ENCODE measurements around the gene GGT7.
"Not testable (repeated sequence)": the region's sequence is repeated elsewhere in the genome, so short reads cannot be mapped to it uniquely, and the experiment has no call there.

GGT7 gene, protein sequence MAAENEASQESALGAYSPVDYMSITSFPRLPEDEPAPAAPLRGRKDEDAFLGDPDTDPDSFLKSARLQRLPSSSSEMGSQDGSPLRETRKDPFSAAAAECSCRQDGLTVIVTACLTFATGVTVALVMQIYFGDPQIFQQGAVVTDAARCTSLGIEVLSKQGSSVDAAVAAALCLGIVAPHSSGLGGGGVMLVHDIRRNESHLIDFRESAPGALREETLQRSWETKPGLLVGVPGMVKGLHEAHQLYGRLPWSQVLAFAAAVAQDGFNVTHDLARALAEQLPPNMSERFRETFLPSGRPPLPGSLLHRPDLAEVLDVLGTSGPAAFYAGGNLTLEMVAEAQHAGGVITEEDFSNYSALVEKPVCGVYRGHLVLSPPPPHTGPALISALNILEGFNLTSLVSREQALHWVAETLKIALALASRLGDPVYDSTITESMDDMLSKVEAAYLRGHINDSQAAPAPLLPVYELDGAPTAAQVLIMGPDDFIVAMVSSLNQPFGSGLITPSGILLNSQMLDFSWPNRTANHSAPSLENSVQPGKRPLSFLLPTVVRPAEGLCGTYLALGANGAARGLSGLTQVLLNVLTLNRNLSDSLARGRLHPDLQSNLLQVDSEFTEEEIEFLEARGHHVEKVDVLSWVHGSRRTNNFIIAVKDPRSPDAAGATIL

DNA sequence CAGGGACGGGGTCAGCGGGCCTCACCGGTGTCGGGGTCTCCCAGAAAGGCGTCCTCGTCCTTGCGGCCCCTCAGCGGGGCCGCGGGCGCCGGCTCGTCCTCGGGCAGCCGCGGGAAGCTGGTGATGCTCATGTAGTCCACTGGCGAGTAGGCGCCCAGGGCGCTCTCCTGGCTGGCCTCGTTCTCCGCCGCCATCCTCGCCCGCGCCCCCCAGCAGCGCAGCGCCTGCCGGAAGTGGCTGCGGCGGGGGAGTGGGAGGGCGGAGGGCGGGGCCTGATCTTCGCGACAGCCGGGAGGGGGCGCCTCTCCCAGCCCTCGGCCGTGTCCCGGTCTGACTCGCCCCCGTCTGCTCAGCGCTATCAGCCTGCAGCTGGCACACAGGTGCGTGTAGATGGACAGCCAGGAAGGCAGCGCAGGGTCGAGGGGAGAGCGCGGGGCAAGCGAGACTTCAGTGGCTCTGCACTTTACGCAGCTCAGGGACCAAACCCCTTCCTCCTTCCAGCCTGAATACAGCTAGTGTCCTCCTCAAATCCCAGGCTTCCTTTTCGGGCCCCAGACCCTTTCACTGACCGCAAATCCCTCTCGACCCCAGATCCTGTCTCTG, at the start of gene GGT7:
TSS of gene GGT7 (minus strand) at position 235 of the 603 bp plus-strand sequence. CDS start at position 194, 41 bp downstream.
- FAIRE-seq = no peak

DNA sequence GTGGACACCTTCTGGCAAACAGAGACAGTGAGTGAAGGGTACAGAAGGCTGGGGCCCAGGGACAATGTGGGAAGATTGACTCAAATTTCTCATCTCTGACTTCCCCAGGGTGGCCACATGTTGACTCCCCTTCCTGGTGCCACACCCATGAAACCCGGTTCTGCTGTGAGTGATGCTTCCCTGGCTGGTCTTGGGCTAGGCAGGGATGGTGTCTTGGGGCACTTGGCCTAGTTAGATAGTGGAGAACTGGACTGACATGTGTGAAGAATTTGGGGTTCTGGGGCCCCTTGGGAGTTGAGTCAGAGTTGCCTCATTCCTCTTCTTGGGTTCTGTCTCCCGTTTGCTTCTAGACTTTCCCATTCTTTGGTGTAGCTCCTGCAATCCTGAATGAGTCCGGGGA, 48.8 kb upstream of the GGT7 start:
- no peak for FAIRE-seq

DNA sequence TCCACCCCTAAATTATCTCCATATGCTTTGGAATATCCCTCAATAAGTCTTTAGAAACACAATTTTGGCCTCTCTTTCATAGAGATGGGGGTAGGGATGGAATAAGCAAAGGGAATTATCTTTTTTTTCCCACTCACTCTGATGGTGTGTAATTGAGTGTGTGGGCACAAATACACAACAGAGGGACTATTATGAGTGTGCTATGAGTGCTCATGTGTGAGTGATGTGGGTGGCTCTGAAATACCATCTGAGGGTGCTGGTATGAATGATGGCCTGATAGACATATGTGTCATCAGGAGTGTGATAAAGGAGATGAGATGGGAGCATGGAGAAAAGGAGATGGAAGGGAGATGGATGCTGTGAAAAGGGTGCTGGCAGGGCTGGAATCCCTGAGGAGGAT, 47.4 kb upstream of the GGT7 start:
- no peak for FAIRE-seq

DNA sequence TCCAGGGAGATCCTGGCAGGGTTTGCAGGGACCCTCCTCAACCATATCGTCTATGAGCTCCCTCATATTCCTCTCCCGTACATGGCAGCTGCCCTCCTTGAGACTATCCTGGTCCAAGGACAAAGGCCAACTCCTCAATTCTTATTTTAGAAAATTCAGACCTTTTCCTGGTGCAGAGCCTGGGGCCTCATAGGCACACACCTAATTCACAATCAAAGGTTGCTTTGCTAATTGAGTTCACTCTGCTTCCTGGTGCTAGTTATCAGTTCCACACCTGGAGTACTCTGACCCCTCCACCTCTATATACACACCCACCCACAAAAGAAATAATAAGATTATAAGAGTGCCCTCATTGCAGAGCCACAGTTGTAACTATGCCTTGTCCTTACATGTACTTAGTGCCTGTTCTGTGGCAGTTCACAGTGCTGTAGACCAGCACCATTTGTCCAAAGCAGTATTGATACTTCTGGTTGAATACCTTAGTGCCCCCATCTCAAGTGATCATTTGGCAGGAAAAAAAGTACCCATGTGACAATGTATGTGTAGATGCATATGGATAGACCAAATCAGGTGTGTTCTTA, 44.2 kb upstream of the GGT7 start:
- no peak for FAIRE-seq

DNA sequence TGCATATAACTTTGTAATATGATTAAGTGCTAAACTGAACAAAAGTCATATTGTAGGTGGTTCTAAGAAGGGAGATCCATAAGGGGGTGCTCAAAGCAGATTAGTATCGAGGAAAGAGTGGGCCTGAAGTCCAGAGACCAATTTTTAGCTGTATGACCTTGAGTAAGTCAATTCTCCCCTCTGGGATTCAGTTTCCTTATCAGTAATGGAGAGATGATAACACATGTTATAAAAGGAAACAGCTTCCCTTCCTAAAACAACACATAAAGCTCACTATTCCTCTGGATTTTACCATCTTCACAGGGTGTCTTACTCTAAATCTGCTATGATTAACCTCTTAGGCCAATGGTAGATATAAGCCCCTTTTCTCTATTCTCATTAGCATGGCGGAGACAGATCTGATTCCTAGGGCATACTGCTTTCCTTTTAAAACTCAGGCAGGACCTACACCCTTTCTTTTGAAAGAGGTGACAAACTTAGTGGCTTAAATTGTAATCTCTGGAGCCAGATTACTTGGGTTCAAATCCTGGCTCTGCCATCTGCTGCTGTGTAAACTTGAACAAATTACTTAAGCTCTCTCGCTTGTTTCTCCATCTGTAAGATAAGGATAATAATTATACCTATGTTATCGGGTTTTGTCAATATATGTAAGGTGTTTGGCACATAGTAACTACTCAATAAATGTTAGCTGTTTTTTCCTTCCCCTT, 43.2 kb upstream of the GGT7 start:
- no peak for FAIRE-seq

DNA sequence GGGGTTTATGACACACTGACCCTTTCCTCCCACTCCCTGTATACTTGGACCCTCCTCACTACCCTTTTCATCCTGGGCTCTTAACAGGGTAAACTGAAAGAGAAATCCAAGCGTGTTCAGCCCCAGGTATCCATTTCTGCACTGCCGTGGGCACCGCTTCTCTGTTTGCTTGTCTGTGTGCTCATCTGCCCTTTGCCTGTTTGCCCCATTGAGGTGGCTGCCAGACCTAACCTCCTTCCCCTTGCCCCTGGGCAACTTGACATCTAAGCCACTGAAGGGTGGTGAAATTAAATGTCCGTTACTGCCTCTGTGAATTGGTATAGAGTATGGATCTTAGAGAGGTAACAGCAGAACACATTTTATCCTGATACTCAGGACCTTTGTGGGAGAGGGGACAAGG, 42.5 kb upstream of the GGT7 start:
- FAIRE-seq = no peak

DNA sequence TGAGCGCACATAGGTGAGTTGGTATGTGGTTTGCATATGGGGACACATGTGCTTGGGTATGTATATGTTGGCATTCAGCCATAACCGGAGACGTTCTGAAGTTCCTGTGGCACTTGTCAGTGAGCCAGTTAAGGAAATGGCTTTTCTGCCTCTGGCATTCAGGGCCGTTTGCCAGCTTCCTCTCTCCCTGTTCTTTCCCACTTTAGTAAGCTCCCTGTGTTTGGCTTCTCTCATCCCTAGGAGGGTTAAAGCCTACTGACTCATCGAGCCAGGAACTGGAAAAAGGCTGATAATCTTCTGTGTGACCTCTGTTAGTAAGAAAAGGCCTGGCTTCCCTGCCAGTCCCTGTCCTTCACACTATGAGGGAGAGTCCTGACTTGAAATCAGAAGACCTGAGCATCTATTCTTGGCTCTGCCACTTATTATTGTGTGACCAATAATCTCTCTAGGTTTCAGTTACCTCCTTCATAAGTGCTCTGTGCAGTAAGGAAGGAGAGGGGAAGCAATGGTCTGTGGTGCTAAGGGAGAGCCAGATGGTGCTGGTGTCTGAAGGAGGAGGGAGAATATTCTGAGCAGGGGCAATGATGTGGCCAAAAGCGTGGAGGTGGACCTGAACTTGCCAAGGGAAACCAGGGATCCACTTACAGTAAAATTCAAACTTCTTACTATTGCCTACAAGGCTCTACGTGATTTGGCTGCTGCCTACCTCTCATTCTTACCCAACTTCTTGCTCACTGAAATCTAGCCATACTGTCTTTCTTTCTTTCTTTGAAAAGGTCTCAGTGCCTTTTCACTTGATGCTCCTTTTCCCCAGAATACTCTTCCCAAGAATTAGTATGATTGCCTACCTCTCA, 35.2 kb upstream of the GGT7 start:
- no peak for FAIRE-seq

DNA sequence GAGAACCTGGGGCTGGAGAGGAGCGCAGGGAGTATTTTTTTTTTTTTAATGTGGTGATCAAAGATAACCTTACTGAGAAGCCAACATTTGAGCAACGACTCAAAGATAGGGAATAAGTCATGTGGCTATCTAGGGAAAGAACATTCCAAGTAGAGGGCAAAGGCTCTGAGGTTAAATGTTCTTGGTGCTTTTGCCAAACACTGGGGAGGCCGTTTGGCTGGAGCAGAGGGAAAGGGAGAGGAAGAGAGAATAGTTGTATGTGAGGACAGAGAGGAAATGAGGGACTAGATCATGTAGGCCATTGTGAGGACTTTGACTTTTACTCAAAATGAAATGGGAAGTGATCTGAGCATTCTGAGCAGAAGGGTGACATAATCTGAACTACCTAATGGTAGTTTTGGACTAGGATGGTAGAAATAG, 31.6 kb upstream of the GGT7 start:
- no peak for FAIRE-seq

DNA sequence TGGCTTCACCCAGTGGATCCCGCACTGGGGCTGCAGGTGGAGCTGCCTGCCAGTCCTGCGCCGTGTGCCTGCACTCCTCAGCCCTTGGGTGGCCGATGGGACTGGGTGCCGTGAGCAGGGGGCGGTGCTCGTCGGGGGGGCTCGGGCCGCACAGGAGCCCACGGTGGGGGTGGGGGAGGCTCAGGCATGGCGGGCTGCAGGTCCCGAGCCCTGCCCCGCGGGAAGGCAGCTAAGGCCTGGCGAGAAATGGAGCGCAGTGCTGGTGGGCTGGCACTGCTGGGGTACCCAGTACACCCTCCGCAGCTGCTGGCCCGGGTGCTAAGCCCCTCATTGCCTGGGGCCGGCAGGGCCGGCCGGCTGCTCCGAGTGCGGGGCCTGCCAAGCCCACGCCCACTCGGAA, 26.1 kb upstream of the GGT7 start:
- FAIRE-seq = not testable (repeated sequence)

DNA sequence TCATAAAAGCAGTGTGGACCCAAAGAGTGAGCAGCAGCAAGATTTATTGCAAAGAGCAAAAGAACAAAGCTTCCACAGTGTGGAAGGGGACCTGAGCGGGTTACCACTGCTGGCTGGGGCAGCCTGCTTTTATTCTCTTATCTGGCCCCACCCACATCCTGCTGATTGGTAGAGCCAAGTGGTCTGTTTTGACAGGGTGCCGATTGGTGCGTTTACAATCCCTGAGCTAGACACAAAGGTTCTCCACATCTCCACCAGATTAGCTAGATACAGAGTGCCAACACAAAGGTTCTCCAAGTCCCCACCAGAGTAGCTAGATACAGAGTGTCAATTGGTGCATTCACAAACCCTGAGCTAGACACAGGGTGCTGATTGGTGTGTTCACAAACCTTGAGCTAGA, 25.5 kb upstream of the GGT7 start:
- FAIRE-seq = not testable (repeated sequence)

DNA sequence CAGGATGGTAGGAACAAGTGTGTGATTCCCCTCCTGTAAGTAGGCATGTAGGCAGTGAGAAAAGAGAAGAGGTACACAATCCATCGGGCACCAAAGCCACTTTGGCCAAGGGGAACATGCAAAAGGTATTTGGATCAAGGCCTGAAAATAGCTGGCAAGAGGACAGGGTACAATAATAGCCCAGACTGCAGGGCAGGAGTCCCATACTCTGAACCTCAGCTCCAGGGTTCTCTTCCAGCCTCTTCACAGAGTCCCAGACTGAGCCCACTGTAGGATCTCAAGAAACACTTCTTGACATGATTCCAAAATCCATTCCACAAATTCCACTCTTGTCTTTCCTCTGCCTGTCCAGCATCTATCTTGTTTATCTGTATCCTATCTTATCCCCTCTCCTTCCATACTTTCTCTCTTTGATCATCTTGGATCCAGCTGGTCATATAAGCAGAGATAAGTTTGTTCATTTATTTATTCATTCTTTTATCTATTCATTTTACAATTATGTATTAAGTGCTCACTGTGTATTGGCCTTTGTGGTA, 23.5 kb upstream of the GGT7 start:
- no peak for FAIRE-seq

DNA sequence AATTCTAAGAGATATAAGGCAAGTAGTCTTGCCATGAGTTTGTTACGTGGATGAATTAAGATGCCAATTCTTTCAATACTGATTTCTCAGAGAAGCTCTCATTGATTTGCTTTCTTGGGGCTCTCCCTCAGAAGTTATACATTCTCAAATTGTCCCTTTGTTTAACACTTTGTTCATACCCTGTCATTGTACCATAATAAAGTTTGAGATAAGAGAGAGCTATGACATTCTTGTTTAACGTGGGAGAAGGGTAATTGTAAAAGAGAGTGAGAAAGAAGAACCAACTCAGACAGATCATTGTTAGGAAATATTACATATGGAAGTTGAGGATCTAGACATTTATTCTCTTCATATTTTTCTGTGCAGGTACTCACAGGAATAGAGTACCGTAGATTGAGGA, 22.8 kb upstream of the GGT7 start:
- FAIRE-seq = no peak

DNA sequence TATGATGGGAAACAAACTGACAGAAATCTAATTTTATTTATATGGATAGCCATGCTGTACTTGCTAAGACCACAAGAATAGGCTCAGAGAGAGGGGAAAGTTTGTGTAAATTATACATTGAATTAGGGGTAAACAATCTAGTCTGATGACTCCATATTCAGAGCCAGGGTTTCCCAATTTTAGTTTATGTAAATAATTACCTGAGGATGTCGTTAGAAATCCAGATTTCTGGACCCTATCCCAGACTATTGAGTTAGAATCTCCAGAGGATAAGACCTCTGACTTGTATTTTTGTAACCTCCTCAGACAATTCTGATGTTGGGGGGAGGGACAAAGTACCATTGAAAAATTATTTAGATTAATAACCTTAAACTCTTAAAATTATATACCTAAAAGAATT, 22.1 kb upstream of the GGT7 start:
- no peak for FAIRE-seq

DNA sequence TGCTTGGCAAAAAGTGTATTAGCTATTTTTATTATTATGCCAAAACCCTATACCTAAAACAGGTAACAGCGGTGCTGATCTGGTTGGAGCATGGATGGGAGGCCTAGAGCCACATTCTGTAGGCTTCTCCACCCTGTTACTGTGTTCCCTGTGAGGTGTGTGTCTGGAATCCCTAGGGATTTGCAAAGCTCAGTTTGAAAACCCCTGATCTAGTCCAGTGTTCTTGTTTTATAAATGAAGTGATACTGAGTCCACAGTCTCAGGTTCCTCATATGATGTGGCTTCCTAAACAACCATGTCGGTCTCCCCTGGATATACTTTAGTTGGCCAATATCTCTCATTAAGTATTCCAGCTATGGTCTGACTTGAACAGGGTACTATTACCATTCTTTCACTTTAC, 20.0 kb upstream of the GGT7 start:
- FAIRE-seq = no peak

DNA sequence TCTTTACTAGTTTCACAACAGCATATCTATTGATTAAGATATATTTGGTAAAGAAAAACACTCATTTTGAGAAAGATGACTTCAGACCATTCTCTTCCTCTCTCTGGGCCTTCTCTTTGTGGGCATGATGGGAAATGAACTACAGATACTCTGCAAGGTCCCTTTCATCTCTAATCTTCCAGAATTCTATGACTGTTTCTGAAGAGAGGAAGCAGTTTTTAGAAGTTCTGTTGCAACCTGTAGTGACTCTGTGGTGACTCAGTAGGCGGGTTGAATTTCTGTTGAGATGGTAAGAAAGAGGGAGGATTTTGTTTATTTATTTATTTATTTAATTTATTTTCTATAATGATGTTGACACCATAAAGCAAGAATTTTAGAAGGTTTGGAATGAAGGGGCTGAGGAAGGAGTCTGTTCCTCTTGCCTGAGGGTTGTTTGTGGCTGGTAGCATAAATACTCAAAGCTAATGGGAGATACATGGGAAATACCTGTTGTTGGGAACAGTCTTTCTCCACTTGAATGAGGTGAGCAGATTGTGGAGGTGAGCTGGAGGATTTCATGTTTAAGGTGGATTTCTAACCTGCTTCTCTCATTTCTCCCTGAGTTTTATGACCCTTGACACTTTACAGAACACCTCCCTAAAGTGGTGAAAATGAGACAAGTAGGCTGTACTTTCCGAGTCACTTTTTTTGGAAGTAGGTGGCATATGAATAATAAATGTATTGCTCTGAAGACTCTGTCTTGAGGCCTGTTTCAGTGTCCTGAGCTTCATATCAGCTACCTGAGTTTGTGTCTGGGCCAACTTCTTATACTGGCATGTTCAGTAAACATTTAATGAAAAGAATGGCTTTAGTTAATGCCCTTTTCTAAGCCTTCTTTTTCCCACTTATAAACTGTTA, 18.8 kb upstream of the GGT7 start:
- FAIRE-seq = no peak

DNA sequence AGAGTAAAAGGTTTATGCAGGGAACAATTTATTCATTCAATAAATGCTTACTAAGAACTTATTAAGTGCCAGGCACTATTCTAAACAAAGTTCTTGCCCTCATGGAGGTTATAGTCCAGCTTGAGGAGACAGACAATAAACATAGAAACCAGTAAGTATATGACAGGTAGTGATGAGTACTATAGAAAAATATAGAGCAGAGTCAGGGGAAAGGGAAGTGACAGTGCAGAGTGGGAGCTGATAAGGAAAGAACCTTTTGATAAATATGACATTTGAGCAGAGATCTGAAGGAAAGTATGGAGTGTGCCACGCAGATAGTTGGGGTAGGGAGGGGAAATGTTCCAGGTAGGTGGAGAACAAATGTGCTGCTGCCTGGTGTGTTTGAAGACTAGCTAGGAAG, 15.8 kb upstream of the GGT7 start:
- no peak for FAIRE-seq

DNA sequence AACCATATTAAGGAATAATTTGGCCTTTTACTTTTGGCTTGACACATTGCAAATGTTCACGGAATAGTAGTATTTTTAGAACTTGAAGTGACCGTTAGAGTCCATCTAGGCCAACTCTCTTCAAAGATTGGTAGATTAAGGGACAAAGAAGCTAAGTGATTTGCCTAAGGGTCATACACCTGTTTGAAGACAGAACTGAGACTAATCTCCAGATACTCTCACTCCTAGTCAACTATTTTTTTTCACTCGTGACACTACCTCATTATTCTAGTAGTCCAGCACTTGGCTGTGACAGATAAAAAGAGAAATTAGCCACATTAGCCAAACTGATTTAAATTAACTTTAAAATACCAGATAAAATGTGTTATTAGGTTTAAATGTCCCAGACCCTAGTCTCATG, 14.4 kb upstream of the GGT7 start:
- no peak for FAIRE-seq

DNA sequence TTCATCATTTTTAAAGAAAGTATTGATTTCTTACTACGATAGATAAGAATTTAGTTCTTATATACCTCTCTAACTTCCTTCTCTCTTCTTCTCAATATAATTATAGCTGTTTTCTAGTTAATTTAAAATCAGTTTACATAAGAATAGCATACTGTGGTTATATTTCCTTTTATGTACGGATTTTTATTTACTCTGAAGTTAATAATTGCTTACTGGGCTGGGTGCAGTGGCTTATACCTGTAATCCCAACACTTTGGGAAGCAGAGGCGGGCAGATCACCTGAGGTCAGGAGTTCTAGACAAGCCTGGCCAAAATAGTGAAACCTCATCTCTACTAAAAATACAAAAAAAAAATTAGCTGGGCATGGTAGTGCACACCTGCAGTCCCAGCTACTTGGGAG, 13.5 kb upstream of the GGT7 start:
- no peak for FAIRE-seq

DNA sequence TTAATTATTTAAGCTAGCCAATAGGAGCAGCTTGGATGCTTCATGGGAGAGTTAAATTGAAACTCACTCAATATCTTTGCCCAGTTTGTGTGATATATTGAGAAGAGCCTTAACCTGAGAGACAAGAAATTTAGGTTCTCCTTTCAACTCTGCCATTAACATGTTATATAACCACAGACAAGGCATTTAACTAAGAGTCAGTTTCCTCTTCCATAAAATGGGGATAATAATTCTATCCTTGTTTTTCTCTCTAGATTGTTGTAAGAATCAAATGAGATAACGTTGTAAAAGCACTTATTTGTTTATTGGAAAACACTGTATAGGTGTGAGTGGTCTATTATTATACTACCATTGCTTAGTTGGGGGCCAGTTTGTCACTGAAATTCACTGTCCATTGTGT, 11.6 kb upstream of the GGT7 start:
- FAIRE-seq = no peak

DNA sequence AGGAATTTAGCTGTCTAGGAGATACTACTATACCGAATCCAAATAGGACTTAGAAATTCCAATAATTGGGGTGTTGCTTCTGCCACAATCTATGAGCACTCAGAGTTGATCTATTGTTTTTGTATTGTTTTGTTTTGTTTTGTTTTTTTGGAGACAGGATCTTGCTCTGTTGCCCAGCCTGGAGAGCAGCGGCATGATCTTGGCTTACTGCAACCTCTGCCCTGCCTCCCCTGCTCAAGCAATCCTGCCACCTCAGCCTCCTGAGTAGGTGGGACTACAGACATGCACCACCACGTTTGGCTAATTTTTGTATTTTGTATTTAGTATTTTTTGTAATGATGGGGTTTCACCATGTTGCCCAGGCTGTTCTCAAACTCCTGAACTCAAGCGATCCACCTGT, 11.2 kb upstream of the GGT7 start:
- no peak for FAIRE-seq
